ENCODE data around the gene CRADD.
"Not testable (repeated sequence)": the region's sequence is repeated elsewhere in the genome, so short reads cannot be mapped to it uniquely, and the experiment has no call there.

The CRADD gene

GRCh38 chr12:93781961-93782360, 104.8 kb downstream of the CRADD start:
- not testable (repeated sequence) for FAIRE-seq; DNase-seq (ENCODE audit: low spot score)

- DNase-seq (ENCODE audit: low spot score), result no peak
- no peak for FAIRE-seq
Measured at GRCh38 chr12:93782853-93783252, 105.7 kb downstream of the CRADD start.

DNA sequence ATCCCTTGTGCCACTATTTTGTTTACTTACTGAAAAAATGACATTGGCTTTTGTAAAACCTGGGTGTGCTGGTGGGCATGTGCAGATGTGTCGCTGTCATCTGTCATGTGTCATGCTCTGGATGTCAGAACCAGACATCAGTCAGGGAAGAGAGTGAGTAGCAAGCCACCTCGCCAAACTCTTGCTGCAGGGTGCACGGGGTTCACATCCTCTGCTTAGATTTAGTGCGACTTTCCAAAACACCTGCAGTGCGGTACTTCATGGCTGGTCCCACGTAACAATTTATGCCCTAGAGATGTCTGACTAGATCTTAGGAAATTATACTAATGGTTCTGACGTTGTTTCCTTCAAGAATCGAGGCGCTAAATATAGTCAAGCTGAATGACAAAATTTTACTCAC, 106.7 kb downstream of the CRADD start:
- no peak for FAIRE-seq
- no peak for DNase-seq (ENCODE audit: low spot score)

- FAIRE-seq (peak; percentile 54), DNase-seq (ENCODE audit: low spot score) (peak; percentile 75)
Measured at GRCh38 chr12:93784339-93785086, 107.3 kb downstream of the CRADD start.

- FAIRE-seq (peak; percentile 92), DNase-seq (ENCODE audit: low spot score) (peak; percentile 95)
Measured at GRCh38 chr12:93785249-93786010, 108.3 kb downstream of the CRADD start.

GRCh38 chr12:93786656-93787397, 109.7 kb downstream of the CRADD start:
- DNase-seq (ENCODE audit: low spot score) (peak; percentile 26), FAIRE-seq (no peak)

GRCh38 chr12:93788853-93789252, 111.7 kb downstream of the CRADD start:
- DNase-seq (ENCODE audit: low spot score) (no peak), FAIRE-seq (no peak)

GRCh38 chr12:93789767-93790166, 112.6 kb downstream of the CRADD start:
- no peak for FAIRE-seq
- DNase-seq (ENCODE audit: low spot score), result no peak

DNA sequence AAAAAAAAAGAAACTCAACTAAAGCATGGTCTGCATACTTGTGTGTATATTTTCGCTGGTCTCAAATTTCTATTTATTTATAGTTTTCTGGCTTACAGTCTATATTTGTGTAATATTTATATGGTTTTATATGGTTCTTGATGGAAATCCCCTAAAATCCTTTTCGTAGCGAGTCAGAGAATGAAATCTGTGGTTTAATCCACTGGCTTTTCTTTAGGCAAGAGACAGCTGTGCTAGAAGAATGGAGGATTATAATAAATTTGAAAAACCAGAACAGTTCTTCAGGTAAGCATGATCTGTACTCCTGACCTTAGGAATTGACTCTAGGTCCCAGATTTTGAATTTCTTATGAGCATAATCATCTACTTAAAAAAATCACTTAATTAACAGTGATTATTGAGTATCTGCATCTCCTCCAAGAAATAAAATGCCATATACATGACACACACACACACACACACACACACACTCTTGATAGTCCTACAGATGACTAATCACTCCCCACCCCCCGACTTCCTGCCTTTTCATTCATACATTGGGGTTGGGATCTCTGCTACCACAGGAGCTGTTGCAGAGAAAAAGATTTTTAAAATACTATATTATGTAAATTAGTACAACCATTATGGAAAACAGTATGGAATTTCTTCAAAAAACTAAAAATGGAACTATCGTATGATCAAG, 113.4 kb downstream of the CRADD start:
- DNase-seq (ENCODE audit: low spot score), result peak; percentile 63
- peak; percentile 74 for FAIRE-seq

- FAIRE-seq, result no peak
Measured at GRCh38 chr12:93793007-93793406, 115.8 kb downstream of the CRADD start.

GRCh38 chr12:93793983-93794382, 116.8 kb downstream of the CRADD start:
- no peak for FAIRE-seq
- no peak for DNase-seq (ENCODE audit: low spot score)

More at GRCh38 chr12:93793007-93793406, 115.8 kb downstream of the CRADD start:
- no peak for DNase-seq (ENCODE audit: low spot score)

GRCh38 chr12:93794738-93795137, 117.6 kb downstream of the CRADD start:
- FAIRE-seq (no peak), DNase-seq (ENCODE audit: low spot score) (no peak)

DNA sequence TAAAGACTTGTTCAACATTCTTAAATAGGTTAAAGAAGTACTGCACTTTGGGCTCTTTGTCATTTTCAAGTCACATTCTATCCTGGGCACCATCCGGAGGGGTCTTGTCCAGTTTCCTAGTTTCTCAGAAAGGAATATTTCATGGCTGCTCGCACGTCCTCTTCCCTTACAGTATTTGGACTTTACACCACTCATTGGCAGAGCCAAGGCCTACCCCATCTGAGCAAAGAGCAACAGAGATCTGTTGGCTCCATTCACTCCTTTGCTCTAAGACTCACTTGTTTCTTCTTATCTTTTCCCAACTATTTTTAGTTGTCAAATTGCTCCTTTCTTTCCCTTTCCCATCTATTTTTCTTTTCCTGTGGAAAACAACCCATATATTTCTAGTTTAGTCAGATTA, 118.2 kb downstream of the CRADD start:
- FAIRE-seq, result no peak
- no peak for DNase-seq (ENCODE audit: low spot score)

GRCh38 chr12:93796729-93797128, 119.6 kb downstream of the CRADD start:
- FAIRE-seq (no peak), DNase-seq (ENCODE audit: low spot score) (no peak)

- DNase-seq (ENCODE audit: low spot score) (no peak), FAIRE-seq (no peak)
Measured at GRCh38 chr12:93798279-93799151, 121.3 kb downstream of the CRADD start.

- FAIRE-seq; DNase-seq (ENCODE audit: low spot score): not testable (repeated sequence)
Measured at GRCh38 chr12:93801666-93802065, 124.5 kb downstream of the CRADD start.

- FAIRE-seq (no peak), DNase-seq (ENCODE audit: low spot score) (peak; percentile 11)
Measured at GRCh38 chr12:93802293-93802692, 125.1 kb downstream of the CRADD start.

DNA sequence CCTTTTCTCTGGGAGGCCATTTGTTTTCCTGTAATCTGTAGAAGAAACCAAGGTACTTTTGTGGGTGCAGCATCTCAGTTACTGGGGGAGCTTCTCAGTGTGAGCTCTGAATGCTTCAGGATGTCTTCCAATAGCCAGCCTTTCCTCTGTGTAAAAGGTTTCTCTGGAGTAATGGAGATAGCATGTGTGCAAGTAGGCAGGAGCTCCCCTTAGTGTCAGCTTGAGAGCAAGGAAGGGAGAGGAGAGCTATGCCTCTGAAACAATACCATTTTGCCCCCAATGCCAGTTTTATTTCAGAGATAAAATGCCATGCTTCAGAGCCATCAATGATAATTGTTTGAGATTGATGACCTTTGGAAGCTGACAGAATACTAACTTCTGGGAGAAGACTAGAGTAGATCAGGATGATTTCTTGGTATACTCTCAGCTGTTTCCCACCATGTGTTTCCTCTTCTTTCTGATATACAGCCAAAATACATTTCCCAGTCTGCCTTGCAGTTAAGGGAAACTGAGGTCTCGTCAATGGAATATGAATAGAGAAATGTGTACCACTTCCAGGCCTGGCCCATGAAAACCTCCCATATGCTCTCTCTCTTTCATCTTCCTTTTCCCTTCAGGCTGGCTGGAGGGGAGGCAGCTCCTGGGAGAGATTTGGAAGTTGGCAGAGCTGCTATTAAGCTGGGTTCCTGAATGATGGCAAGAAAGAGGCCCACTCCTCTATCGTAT, 125.7 kb downstream of the CRADD start:
- no peak for DNase-seq (ENCODE audit: low spot score)
- FAIRE-seq, result no peak

DNA sequence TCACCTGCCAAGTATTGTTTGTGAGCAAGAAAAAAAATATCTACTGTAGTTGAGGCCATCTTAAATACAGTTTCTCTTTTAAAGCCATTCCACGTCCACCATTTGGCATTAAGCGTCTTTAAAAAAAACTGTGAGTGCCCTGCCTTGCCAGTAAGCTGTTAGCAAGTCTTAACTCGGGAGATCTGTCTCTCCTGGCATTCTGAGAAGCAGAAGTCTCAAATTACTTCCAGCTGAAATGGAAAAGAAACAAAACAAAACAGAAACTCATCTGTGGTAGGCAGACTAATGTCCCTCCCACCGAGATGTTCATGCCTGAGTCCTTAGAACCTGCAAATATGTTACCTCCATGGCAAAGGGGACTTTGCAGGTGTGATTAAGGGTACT, 126.2 kb downstream of the CRADD start:
- FAIRE-seq, result no peak
- DNase-seq (ENCODE audit: low spot score), result no peak

Data from RCC 7860 (cell line).